ENCODE measurements around the gene RWDD1.

Gene RWDD1

DNA sequence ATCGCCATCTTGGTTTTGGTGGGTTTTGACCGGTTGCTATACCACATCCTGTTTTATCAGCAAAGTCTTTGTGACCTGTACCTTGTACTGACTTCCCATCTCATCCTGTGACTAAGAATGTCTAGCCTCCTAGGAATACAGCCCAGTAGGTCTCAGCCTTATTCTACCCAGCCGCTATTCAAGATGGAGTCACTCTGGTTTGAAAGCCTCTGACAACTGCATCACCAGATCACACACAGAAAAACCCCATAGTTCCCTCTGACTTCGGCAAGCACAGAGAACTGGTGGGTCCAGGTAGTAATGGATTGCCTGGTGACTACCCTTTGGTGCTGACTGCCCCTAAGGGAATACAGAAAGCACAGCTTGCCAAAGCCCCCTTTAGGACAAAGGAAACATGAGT, 34.6 kb downstream of the RWDD1 start:
- DNase-seq (ENCODE audit: low spot score), result no peak

DNA sequence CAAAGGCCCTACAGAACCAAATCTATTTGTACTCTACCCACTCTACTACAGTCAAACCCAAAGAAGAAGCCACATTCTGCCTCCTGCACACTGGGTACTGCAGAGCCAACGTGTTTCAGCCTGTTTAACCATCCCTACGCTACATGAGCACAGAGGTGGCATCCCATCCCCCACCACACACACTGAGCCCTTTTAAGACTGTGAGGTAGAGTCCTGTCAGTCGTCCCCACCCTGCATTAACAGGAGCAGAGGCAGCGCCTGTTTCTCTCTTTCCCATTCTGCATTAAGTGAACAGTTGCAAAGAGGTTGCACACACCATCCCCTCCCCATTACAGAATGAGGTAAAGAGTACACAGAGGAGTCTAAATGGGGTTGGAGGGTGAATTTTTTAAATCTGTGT, 39.8 kb downstream of the RWDD1 start:
- DNase-seq (ENCODE audit: low spot score), result no peak

DNA sequence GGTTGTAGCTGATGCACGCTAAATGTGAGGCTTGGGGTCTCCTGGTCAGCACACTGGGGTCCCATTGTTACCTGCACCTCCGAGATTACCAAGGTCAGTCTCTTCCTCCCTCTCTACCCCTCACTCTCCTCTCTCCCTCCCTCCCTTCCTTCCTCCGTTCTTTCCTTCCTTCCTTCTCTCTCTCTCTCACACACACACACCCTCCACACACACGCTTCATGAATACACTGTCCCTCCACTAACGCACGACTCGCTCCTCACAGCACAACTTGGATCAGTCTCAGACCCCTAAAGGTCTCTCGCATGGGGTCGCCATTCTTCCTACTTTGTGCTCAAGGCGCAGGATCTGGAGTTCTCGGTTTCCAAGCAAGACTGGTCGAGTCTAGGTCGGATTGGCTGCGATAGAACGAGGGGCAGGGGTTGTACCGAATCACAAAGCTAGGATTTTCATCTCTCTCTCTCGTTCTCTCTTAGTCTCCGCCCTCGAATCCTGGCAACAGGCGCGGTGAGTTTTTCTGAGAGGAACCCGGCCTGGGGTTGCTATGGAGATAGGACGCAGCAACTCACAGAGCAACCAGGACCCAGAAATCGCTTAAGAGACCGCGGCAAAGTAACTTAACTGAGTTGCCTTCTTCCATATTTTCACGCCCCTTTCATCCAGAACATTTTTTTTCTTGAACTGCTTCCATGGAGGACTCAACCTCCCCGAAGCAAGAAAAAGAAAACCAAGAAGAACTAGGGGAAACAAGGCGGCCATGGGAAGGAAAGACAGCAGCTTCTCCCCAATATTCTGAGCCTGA, 44.8 kb downstream of the RWDD1 start, which contains the start of gene RSPH4A:
RSPH4A (plus strand) TSS at position 543 of the 800 bp plus-strand sequence; CDS start at position 688, 145 bp downstream.
- peak; percentile 97 for DNase-seq (ENCODE audit: low spot score)

DNA sequence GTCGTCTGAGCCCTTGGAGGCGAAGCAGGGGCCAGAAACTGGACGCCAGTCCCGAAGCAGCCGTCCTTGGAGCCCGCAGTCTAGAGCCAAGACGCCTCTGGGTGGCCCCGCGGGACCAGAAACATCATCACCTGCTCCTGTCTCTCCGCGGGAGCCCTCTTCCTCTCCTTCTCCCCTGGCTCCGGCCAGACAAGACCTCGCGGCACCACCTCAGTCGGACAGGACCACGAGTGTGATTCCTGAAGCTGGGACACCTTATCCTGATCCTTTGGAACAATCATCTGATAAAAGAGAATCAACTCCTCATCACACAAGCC, 45.4 kb downstream of the RWDD1 start:
- DNase-seq (ENCODE audit: low spot score), result peak; percentile 22

DNA sequence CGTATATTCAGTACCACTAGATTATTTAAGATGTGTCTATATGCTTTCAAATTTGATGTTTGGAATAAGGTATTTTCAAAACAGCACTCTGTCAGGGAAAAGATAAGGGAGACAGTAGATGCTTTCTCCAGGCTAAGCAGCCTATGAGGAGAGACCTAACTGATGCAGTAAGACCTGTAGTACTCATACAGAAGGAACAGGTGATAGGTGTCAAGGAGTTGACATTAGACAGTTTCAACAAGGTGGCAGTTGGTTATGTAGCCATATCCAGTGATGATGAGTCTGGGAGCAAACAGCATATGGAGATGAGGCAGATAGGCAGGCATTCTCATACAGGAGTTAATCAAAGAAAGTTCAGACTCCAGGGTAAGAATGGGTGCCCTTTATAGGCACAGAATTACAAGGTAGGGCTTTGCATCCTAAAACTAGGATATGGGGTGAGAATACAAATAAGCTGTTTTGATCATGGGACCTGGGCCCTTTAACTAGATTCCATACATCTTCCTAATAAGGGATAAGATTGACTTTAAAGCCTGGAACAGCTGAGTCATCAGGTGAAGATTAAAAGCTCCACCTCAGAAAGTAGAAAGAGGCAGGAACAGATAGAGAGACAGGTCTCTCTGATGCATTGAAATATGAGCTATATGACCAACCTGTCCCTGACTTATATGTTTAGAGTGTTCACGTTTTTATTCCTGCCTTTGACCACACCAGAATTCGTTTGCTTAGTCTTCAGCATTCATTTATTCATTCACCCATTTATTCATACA, 52.9 kb downstream of the RWDD1 start:
- peak; percentile 63 for DNase-seq (ENCODE audit: low spot score)

DNA sequence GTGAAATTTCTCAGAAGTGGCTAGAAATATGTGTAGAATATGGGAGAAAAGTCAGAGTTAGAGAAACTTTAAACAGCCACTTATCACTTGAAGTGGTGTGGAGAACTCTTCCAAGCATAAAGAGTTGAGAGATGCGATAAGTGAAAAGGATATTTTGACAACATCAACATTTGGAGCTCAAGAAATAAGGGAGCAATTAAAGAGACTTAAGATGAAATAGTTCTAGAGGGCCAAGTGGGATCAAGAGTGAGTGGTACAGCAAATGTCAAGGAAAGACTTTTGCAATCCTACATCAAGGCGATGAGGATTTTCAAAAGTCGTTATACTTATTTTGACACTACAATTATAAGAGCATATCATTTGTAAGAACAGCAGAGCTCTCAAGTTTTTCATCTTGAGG, 54.6 kb downstream of the RWDD1 start:
- no peak for DNase-seq (ENCODE audit: low spot score)

DNA sequence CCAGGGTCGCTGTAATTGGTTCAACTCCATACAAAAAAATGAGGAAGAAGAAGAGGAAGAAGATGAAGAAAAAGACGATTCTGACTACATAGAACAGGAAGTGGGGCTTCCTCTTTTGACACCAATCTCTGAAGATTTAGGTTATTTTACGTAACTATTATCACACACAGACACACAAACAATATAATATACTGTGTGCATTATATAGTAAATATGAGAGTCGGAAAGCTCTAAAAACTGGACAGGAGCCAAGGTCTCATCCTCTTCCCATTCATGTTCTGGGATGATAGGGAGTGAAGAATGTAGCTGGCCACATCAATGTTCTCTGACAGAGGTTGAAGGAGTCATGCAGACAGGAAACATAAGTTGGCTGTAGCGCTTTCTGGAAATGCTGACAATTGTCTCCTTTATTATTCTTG, 58.3 kb downstream of the RWDD1 start:
- DNase-seq (ENCODE audit: low spot score), result no peak

DNA sequence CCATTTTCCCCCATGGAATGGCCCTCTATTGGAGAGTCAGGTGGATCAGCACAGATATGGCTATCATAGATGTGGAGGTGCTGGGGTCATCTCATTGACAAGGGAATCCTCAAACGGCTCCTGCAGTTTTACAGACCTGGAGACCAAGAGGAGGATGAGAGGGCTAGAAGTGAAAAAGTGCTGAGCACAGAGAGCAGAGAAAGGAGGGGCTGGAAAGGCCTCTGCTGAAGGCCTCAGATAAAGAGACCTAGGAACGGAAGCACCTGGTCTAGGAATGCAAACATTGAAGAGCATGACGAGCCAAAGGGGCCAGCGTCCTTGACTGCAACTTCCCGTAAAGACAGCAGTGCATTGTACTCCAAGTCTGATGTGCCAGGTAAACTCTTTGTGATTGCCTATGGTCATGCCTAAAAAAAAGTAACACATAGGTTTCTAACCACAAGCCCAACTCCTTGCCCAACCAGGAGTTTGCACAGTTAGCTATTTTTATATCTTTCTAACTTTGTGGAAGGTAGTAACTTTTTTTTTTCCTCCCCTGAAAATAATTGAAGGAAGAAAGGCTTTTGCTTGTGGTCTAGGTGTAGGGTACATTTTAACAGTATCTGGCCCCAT, 60.2 kb downstream of the RWDD1 start:
- no peak for DNase-seq (ENCODE audit: low spot score)

DNA sequence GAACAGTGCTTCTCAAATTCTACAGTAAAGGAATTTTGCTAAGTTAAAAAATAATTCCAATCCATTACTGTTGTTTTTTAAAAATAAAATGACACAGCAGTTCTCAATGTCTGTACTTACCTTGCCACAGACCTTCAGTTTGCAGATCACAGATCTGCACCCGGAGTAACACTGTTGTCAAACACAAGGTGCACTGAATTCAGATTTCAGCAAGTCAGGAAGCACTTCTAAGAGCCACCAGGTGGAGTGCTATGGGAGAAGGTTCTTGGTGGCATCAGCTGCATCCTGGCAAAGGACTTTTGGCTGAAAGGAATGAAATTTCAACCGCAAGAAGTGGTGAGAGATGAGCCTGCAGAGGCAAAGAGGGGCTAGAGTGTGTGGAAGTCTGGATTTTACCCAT, 62.4 kb downstream of the RWDD1 start:
- no peak for DNase-seq (ENCODE audit: low spot score)
